OCI-LY7 (cell line): ENCODE measurements around the gene SLC22A16. TPM values are rescaled to one million over a fixed set of nuclear protein-coding genes. Genes with fewer than 3 reads are reported as not detected.

Source experiments
- BruUV-seq: library from RNA; stranded (reverse); fragments of 400-500 nt; replicated peaks from 2 replicates; lab custom pipeline; 2021; lab: Mats Ljungman, UMichigan
- CTCF ChIA-PET: fragments of 300-600 bp; sonication (Branson Sonifier 250); formaldehyde crosslinking; loops from one replicate; lab custom pipeline; 2022; ENCODE audit warnings: antibody characterized with exemption; ENCODE audit not compliant: unreplicated experiment; lab: Charles Lee
- POLR2A ChIA-PET: fragments of 300-600 bp; sonication (Branson Sonifier 250); formaldehyde crosslinking; loops from one replicate; lab custom pipeline; 2022; ENCODE audit warnings: antibody characterized with exemption; lab: Charles Lee
- DNase-seq: peaks from one replicate; pipeline ENCODE4 v3.0.0-alpha.2; 2015; ENCODE audit warnings: low spot score
- H2AFZ ChIP-seq: fragments of 200-600 bp; sonication (generic), shearing (Covaris generic); 2 replicates; pipeline ENCODE4 v1.6.1; 2014; ENCODE audit warnings: mild to moderate bottlenecking, antibody characterized with exemption, low read length, moderate library complexity
- H3K27ac ChIP-seq: fragments of 200-600 bp; sonication (generic); 2 replicates; pipeline ENCODE4 v1.5.1; 2014; ENCODE audit warnings: mixed run types, low read depth, mild to moderate bottlenecking, moderate library complexity, low read length, inconsistent platforms; ENCODE audit not compliant: poor library complexity, severe bottlenecking
- H3K36me3 ChIP-seq: fragments of 200-600 bp; sonication (generic); 2 replicates; pipeline ENCODE4 v1.6.1; 2014; ENCODE audit warnings: mild to moderate bottlenecking, antibody characterized with exemption, low read length, moderate library complexity, mixed read lengths; ENCODE audit not compliant: insufficient read depth
- H3K4me1 ChIP-seq: fragments of 200-600 bp; sonication (generic); 2 replicates; pipeline ENCODE4 v1.5.1; 2014; ENCODE audit warnings: mild to moderate bottlenecking, low read length; ENCODE audit not compliant: insufficient read depth, poor library complexity, severe bottlenecking
- H3K4me2 ChIP-seq: fragments of 200-600 bp; sonication (generic); 2 replicates; pipeline ENCODE4 v1.6.1; 2014; ENCODE audit warnings: mild to moderate bottlenecking, low read length
- H3K4me3 ChIP-seq: fragments of 200-600 bp; sonication (generic); 2 replicates; pipeline ENCODE4 v1.5.1; 2014; ENCODE audit warnings: mild to moderate bottlenecking, low read depth, low read length; ENCODE audit not compliant: poor library complexity, severe bottlenecking
- H3K79me2 ChIP-seq: fragments of 200-600 bp; sonication (generic); 2 replicates; pipeline ENCODE4 v1.6.1; 2016; ENCODE audit warnings: low read depth, mild to moderate bottlenecking, low read length, moderate library complexity, mixed read lengths; ENCODE audit not compliant: insufficient read depth
- H3K9me2 ChIP-seq: fragments of 200-600 bp; sonication (generic); 2 replicates; pipeline ENCODE4 v1.6.1; 2016; ENCODE audit warnings: mild to moderate bottlenecking, low read length, mixed read lengths; ENCODE audit not compliant: insufficient read depth
- H3K9me3 ChIP-seq: fragments of 200-600 bp; sonication (generic); 2 replicates; pipeline ENCODE4 v1.6.1; 2014; ENCODE audit warnings: mild to moderate bottlenecking, mixed run types, low read length, mixed read lengths
- H4K20me1 ChIP-seq: fragments of 200-600 bp; sonication (generic); 2 replicates; pipeline ENCODE4 v1.6.1; 2014; ENCODE audit warnings: mild to moderate bottlenecking, antibody characterized with exemption, low read length, moderate library complexity, mixed read lengths; ENCODE audit not compliant: insufficient read depth
- CTCF ChIP-seq: fragments of 200-600 bp; sonication (generic); conservative IDR thresholded peaks from 2 replicates; pipeline ENCODE4 v1.5.1; 2014; ENCODE audit warnings: mild to moderate bottlenecking, antibody characterized with exemption, low read length, moderate library complexity, mixed read lengths
- EZH2phosphoT487 ChIP-seq: fragments of 200-600 bp; sonication (generic); IDR thresholded peaks from 2 replicates; pipeline ENCODE4 v1.6.1; 2018; ENCODE audit warnings: low read depth, borderline replicate concordance, mild to moderate bottlenecking, mixed run types, antibody characterized with exemption, low read length, moderate library complexity, mixed read lengths
- intact Hi-C: fragments of 100-400 bp; cut with micrococcal nuclease; formaldehyde crosslinking; loops from one replicate; pipeline ENCODE4 v1.10.0; 2022; ENCODE audit not compliant: unreplicated experiment
- total RNA-seq, 2 experiments: library from RNA; depleted of rRNA in 1 of 2; stranded (reverse); fragments of >200 nt in 1 of 2; shearing (Covaris generic) in 1 of 2; gene quantifications; 2 replicates each; pipeline ENCODE4 v1.2.3, GENCODE V29; 2014 to 2022

The SLC22A16 gene
- total RNA-seq, 2 experiments from 2014 or later: not detected

GRCh38 chr6:110432285-110432900 is 44.0 kb downstream of the SLC22A16 start:
- Histone ChIP-seq H2AFZ (no peak overlapping the region), H3K4me2 (no peak overlapping the region), H3K27ac (no peak overlapping the region), H3K79me2 (no peaks in the 10 kb centered on the region), H3K36me3 (no peaks in the 10 kb centered on the region), H4K20me1 (no peaks in the 10 kb centered on the region), H3K9me2 (no peaks in the 10 kb centered on the region), H3K4me3 (no peak overlapping the region), H3K9me3 (no peaks in the 10 kb centered on the region), H3K4me1 (no peaks in the 10 kb centered on the region)
- intact Hi-C loops: no loop called here
- ChIA-PET CTCF (no interaction called here), POLR2A (interaction anchor here (0.6 kb wide), 1 partner anchor 538 kb away, joined by 3 read pairs; no protein-coding TSS in a partner anchor)
- TF ChIP-seq CTCF: no peak
- no peak for TF ChIP-seq EZH2phosphoT487
- BruUV-seq: no TSS peak
- no peak for DNase-seq

- ChIA-PET POLR2A (no interaction called here), CTCF (no interaction called here)
- no peaks in the 10 kb centered on the region for H3K4me1 ChIP-seq
- no peaks in the 10 kb centered on the region for H4K20me1 ChIP-seq
- H3K4me3 ChIP-seq: no peak overlapping the region
- no TSS peak for BruUV-seq
- H3K9me2 ChIP-seq: no peaks in the 10 kb centered on the region
- no peak overlapping the region for H3K4me2 ChIP-seq
- no peaks in the 10 kb centered on the region for H3K9me3 ChIP-seq
- no peaks in the 10 kb centered on the region for H3K36me3 ChIP-seq
- intact Hi-C loops: no loop called here
- no peak overlapping the region for H3K27ac ChIP-seq
- no peaks in the 10 kb centered on the region for H3K79me2 ChIP-seq
- TF ChIP-seq EZH2phosphoT487: no peak
- no peak for TF ChIP-seq CTCF
- no peak overlapping the region for H2AFZ ChIP-seq
- no peak for DNase-seq
These were observed 45.7 kb downstream of the SLC22A16 start for GRCh38 chr6:110430741-110431140.

GRCh38 chr6:110430236-110430635 is 46.2 kb downstream of the SLC22A16 start:
- TF ChIP-seq CTCF (no peak), EZH2phosphoT487 (no peak)
- no peaks in the 10 kb centered on the region for H3K36me3 ChIP-seq
- H4K20me1 ChIP-seq: no peaks in the 10 kb centered on the region
- no peak overlapping the region for H3K4me2 ChIP-seq
- CTCF ChIA-PET: no interaction called here
- no peaks in the 10 kb centered on the region for H3K9me3 ChIP-seq
- H2AFZ ChIP-seq: no peak overlapping the region
- no peaks in the 10 kb centered on the region for H3K9me2 ChIP-seq
- no peaks in the 10 kb centered on the region for H3K4me1 ChIP-seq
- BruUV-seq: no TSS peak
- H3K4me3 ChIP-seq: no peak overlapping the region
- POLR2A ChIA-PET: no interaction called here
- no peak for DNase-seq
- H3K79me2 ChIP-seq: no peaks in the 10 kb centered on the region
- intact Hi-C loops: no loop called here
- no peak overlapping the region for H3K27ac ChIP-seq
